ENCODE measurements around the gene ZC3H12D.

GRCh38 chr6:149448821-149449453 lies 35.9 kb downstream of the ZC3H12D start:
- TF ChIP-seq CTCF (IDR thresholded peaks at IDR 0.05) (no peak), EP300 (IDR thresholded peaks at IDR 0.05) (no peak), POLR2A (IDR thresholded peaks at IDR 0.05) (no peak)
